SU-DHL-6 (cell line): ENCODE data around the gene H2BK1.

ENCODE experiments used
- H2AFZ ChIP-seq: fragments of 200-600 bp; sonication (generic); 2 replicates; pipeline ENCODE4 v1.6.1; 2014; ENCODE audit warnings: low read depth, mild to moderate bottlenecking, moderate library complexity, mixed read lengths, antibody characterized with exemption, low read length; ENCODE audit not compliant: severe bottlenecking
- H3F3A ChIP-seq: fragments of 200-600 bp; shearing (Covaris generic); 2 replicates; pipeline ENCODE4 v1.6.0; 2016; ENCODE audit warnings: antibody characterized with exemption, mild to moderate bottlenecking; ENCODE audit not compliant: insufficient read depth
- H3K27ac ChIP-seq: fragments of 200-600 bp; sonication (generic); 2 replicates; pipeline ENCODE4 v1.5.1; 2016; ENCODE audit warnings: low read depth, mild to moderate bottlenecking, low read length, moderate library complexity, mixed read lengths
- H3K27me3 ChIP-seq: fragments of 200-600 bp; sonication (generic), shearing (Covaris generic); 2 replicates; pipeline ENCODE4 v1.6.0; 2014; ENCODE audit warnings: mild to moderate bottlenecking, low read length
- H3K36me3 ChIP-seq: fragments of 200-600 bp; sonication (generic); 2 replicates; pipeline ENCODE4 v1.6.1; 2014; ENCODE audit warnings: mild to moderate bottlenecking, low read length, mixed read lengths
- H3K4me2 ChIP-seq: fragments of 300-600, 200-600 bp; shearing (Covaris generic), sonication (generic); 2 replicates; pipeline ENCODE4 v1.6.0; 2014; ENCODE audit warnings: low read length, low read depth, mild to moderate bottlenecking; ENCODE audit not compliant: poor library complexity, severe bottlenecking
- H3K4me3 ChIP-seq: fragments of 200-600 bp; sonication (generic); 2 replicates; pipeline ENCODE4 v1.5.1; 2014; ENCODE audit warnings: antibody characterized with exemption, low read length, mild to moderate bottlenecking, mixed read lengths; ENCODE audit not compliant: insufficient read depth, poor library complexity, severe bottlenecking
- H3K79me2 ChIP-seq: fragments of 200-600 bp; sonication (generic); 2 replicates; pipeline ENCODE4 v1.6.1; 2014; ENCODE audit warnings: mild to moderate bottlenecking, low read length, moderate library complexity; ENCODE audit not compliant: insufficient read depth
- H3K9ac ChIP-seq: fragments of 200-600 bp; sonication (generic); 2 replicates; pipeline ENCODE4 v1.7.0; 2014; ENCODE audit warnings: mild to moderate bottlenecking, low read length
- H3K9me2 ChIP-seq: fragments of 200-600 bp; sonication (generic); replicated peaks from 2 replicates; pipeline ENCODE4 v1.6.1; 2014; ENCODE audit warnings: low read length; ENCODE audit not compliant: insufficient read depth
- H3K9me3 ChIP-seq: fragments of 200-600 bp; sonication (generic); 2 replicates; pipeline ENCODE4 v1.6.1; 2014; ENCODE audit warnings: low read length, mixed read lengths; ENCODE audit not compliant: insufficient read depth
- H4K20me1 ChIP-seq: fragments of 200-600 bp; sonication (generic); 2 replicates; pipeline ENCODE4 v1.6.1; 2014; ENCODE audit warnings: low read depth, mild to moderate bottlenecking, antibody characterized with exemption, low read length, moderate library complexity, mixed read lengths
- EZH2phosphoT487 ChIP-seq: fragments of 200-600 bp; sonication (generic), shearing (Covaris generic); conservative IDR thresholded peaks from 2 replicates; pipeline ENCODE4 v1.6.1; 2018; ENCODE audit warnings: mild to moderate bottlenecking, antibody characterized with exemption, low read length, moderate library complexity, mixed read lengths
- TF ChIP-seq, protein P1 (sequence below): fragments of 200-600 bp; sonication (generic); IDR thresholded peaks from one replicate; pipeline ENCODE4 v1.5.1; 2017; ENCODE audit warnings: antibody characterized with exemption, mild to moderate bottlenecking, low read length, moderate library complexity; ENCODE audit not compliant: insufficient read depth, poor library complexity, severe bottlenecking

H2BK1 gene

DNA sequence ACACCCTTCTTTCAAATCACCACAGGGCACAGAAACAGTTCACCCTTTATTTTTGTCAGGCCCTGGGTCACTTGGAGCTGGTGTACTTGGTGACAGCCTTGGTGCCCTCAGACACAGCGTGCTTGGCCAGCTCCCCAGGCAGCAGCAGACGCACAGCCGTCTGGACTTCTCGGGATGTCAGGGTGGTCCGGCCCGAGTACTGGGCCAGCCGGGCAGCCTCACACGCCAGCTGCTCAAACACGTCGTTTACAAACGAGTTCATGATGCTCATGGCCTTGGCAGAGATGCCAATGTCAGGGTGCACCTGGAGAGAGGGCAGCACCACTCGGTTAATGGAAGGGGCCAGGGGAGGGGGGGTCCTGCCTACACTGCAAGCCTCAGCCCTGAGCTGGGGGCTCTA lies 2.5 kb downstream of the H2BK1 start:
- Histone ChIP-seq H3K9me2 (no peaks in the 10 kb centered on the region), H3F3A (no peaks in the 10 kb centered on the region), H3K27ac (no peak overlapping the region), H3K4me3 (no peak overlapping the region), H3K9me3 (no peaks in the 10 kb centered on the region), H3K4me2 (no peak overlapping the region), H3K79me2 (no peaks in the 10 kb centered on the region), H3K9ac (no peak overlapping the region), H3K27me3 (no peaks in the 10 kb centered on the region), H4K20me1 (no peaks in the 10 kb centered on the region), H2AFZ (no peak overlapping the region), H3K36me3 (no peaks in the 10 kb centered on the region)
- TF ChIP-seq EZH2phosphoT487, result no peak
- TF ChIP-seq, protein P1, sequence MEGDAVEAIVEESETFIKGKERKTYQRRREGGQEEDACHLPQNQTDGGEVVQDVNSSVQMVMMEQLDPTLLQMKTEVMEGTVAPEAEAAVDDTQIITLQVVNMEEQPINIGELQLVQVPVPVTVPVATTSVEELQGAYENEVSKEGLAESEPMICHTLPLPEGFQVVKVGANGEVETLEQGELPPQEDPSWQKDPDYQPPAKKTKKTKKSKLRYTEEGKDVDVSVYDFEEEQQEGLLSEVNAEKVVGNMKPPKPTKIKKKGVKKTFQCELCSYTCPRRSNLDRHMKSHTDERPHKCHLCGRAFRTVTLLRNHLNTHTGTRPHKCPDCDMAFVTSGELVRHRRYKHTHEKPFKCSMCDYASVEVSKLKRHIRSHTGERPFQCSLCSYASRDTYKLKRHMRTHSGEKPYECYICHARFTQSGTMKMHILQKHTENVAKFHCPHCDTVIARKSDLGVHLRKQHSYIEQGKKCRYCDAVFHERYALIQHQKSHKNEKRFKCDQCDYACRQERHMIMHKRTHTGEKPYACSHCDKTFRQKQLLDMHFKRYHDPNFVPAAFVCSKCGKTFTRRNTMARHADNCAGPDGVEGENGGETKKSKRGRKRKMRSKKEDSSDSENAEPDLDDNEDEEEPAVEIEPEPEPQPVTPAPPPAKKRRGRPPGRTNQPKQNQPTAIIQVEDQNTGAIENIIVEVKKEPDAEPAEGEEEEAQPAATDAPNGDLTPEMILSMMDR, result no peak

DNA sequence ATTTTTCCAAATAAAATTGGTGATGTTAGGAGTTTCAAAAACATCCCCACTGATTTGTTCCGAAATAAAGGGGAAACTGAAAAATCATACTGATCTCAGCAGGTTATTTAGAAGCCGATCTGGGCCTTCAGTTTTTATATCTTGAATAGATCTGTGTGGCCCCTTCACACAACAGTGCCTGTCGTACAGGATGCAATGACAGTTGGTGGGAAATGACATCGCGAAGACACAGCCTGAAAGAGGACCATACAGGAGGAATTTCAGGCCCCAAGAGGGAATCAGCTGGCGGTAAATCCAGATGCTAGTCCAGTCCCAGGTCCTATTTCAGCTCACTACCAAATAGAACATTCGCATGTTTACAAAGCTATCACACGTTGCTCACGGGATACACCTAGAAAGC lies 3.0 kb downstream of the H2BK1 start:
- no peak overlapping the region for H3K4me2 ChIP-seq
- H3K79me2 ChIP-seq, result no peaks in the 10 kb centered on the region
- no peak overlapping the region for H3K9ac ChIP-seq
- H3K36me3 ChIP-seq, result no peaks in the 10 kb centered on the region
- no peak overlapping the region for H2AFZ ChIP-seq
- TF ChIP-seq, protein P1, result no peak
- no peak for TF ChIP-seq EZH2phosphoT487
- H3K27ac ChIP-seq, result no peak overlapping the region
- H3F3A ChIP-seq, result no peaks in the 10 kb centered on the region
- H3K27me3 ChIP-seq, result no peaks in the 10 kb centered on the region
- no peaks in the 10 kb centered on the region for H4K20me1 ChIP-seq
- no peaks in the 10 kb centered on the region for H3K9me3 ChIP-seq
- no peaks in the 10 kb centered on the region for H3K9me2 ChIP-seq
- no peak overlapping the region for H3K4me3 ChIP-seq

DNA sequence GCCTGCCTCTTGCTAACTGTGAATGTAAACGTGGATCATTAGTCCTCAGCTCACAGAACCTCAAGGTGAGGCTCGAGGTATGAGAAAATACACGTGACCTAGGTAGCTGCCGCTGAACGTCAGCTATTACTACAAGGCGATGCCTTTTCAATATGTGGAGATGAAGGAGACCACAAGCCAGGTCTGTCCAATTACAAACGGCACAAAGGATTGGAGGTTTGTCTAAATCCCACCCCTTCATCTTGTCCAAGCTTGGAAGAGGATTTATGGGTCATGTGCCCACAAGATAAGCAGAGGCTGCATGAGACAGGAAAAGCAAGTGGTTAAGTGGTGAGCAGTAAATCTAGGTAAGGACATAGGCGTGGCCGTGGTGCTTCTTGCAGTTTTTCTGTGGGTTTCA lies 3.4 kb downstream of the H2BK1 start:
- H3K27me3 ChIP-seq, result no peaks in the 10 kb centered on the region
- no peaks in the 10 kb centered on the region for H4K20me1 ChIP-seq
- H3K9ac ChIP-seq, result no peak overlapping the region
- no peak for TF ChIP-seq EZH2phosphoT487
- TF ChIP-seq, protein P1, result no peak
- H3F3A ChIP-seq, result no peaks in the 10 kb centered on the region
- H3K9me3 ChIP-seq, result no peaks in the 10 kb centered on the region
- H2AFZ ChIP-seq, result no peak overlapping the region
- no peaks in the 10 kb centered on the region for H3K79me2 ChIP-seq
- no peak overlapping the region for H3K4me2 ChIP-seq
- no peak overlapping the region for H3K4me3 ChIP-seq
- H3K9me2 ChIP-seq, result no peaks in the 10 kb centered on the region
- H3K36me3 ChIP-seq, result no peaks in the 10 kb centered on the region
- H3K27ac ChIP-seq, result no peak overlapping the region
